GM19328 (cell line): ENCODE data around the gene RALGPS1.

Experiments used
- ATAC-seq: cut with Tn5 transposase; IDR thresholded peaks from one replicate; pipeline ENCODE4 v1.9.1; 2021; ENCODE audit warnings: mild to moderate bottlenecking, moderate library complexity; ENCODE audit not compliant: unreplicated experiment

The RALGPS1 gene

GRCh38 chr9:127199001-127199791 lies 284.6 kb downstream of the RALGPS1 start:
- ATAC-seq: no peak

- no peak for ATAC-seq
Measured at GRCh38 chr9:127200106-127200862, 285.7 kb downstream of the RALGPS1 start.

GRCh38 chr9:127201071-127201541 lies 286.5 kb downstream of the RALGPS1 start:
- no peak for ATAC-seq

- no peak for ATAC-seq
Measured at GRCh38 chr9:127201731-127202130, 287.1 kb downstream of the RALGPS1 start.

DNA sequence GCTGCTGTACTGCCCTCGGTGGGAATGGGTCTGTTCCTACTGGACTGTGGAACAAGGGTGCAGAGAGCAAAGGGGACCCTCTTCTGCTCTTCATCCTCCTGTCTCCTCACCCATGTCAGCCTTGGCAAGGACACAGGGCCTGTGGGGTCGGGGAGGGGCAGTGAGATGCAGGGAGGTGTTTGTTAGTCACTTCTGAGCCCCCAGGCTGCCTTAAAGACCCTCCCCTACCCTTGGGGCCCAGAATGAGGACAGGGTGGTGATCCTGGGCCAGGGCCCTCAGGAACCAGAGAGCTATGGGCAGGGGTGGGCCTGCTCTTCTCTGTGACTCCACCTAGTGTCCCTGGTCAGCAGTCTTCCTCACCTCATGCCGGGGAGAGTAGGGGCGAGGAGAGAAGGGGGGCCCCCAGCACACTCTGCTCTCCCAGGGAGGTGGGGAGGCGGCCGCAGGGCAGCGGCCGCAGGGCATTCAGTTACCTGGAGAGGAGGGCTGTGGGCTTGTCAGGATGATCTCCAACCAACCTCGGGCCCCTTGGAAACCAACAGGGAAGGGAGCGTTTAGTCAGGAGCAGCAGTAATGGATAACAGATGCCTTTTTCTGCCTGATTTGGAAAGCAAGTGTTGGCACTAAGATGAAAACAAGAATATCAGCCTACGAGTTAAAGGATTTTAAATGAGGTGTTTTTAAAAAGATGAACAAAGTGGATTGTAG lies 288.0 kb downstream of the RALGPS1 start:
- ATAC-seq: no peak

DNA sequence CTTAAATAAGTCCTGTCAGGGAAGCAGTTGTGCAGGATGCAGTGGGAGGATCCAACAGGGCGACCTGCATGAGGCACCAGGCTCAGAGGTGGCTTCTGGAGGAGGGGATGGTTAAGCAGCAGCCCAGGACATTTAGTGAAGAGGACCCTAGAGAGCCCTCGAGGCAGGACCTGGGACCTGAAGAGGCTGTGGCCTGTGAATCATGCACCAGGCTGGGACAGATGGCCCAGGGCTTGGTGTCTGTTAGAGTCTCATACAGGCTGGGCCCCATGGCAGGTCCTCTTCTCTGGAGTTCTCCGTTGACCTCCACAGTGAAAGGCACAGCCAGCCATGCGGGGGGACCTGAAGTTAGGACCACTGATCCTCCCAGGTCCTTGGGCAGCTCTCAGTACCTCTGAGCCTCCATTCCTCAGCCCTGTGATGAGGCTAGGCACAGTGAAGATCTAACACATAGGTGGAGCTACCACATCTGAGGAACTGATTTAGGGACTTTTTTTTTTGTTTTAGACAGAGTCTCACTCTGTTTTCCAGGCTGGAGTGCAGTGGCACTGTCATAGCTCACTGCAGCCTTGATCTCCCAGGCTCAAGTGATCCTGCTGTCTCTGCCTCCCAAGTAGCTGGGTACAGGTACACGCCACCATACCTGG lies 289.2 kb downstream of the RALGPS1 start:
- no peak for ATAC-seq

GRCh38 chr9:127204771-127205470 lies 290.3 kb downstream of the RALGPS1 start:
- ATAC-seq: no peak

GRCh38 chr9:127205952-127206351 lies 291.4 kb downstream of the RALGPS1 start:
- ATAC-seq: no peak

- no peak for ATAC-seq
Measured at GRCh38 chr9:127206666-127207065, 292.1 kb downstream of the RALGPS1 start.

DNA sequence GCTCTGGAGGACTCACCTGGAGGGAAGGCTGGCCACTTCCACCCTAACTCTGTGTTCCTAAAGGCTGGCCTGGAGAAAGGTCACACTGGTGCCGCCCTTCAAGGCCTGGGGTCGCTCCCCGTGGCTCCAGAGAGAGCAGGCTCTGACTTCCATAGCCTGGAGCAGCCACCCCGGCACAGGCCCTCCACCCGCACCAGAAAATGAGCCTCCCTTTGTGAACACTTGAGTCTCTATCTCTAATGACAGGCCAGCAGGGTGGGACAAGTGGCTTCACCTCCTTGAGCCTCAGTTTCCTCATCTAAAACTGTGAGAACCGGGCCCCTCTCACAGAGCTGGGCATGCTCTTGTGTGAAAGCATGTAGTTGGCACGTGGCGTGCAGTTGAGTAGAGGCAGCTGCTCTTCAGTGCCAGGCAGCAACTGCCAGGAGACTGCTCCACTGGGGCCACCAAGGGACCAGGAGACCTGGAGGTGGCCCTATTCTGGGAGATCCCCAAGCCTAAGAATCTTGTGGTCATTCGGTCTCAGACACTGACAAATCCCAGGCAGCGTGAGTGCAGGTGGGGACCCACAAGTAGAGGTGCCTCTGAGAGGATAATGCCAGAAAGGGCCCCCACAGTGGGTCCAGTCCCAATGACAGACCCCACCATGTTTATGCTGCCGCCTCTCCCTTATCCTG lies 293.3 kb downstream of the RALGPS1 start:
- ATAC-seq: no peak

DNA sequence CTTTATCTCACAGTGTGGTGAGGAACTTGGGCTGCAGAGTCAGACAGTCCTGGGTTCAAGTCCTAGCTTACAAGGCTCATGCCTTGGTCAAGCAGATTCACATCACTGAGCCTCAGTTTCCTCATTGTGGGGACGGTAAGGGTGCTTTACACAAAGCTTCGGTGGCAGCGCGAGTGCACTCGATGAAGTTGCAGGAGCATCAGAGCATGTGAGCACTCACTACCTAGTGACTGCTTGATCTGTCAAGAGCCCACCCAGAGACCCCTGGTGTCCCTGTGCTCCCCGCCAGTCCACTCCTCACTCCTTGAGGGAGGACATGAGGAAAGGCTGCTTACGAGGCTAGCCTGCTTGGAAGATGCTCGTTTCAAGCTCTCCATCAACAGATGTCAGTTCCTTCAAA lies 293.8 kb downstream of the RALGPS1 start:
- no peak for ATAC-seq

- ATAC-seq: no peak
Measured at GRCh38 chr9:127209220-127209619, 294.6 kb downstream of the RALGPS1 start.

DNA sequence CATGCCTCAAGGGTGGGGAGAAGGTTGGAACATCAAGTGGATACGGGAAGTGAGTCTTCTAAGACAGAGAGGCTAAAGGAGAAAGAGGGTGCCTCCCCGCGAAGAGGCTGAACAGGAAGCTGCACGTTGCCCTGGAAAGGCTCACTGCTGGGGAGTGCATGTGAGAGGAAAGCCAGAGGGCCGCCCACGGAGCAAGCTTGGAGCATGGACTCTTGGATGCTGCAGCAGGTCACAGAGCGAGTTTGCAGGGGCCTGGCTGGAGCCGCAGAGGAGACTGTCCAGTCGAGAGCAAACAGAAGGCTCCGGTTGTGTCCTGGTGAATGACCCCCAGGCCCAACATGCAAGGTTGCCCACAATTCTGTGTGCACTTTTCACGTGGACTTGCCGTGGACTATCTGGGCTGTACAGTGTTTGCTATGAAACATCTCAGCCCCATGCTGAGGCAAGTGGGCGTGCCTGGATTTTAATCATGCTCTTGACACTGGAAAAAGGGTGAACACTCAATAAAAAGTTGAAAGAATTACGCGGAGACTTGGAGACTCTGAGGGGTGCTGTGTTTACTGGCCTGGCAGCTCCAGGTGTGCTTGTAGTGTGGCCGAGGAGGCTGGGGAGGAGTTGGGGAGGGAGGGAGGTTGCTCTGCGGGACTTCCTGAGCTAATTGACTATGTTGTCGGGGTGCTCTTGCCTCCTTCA lies 295.5 kb downstream of the RALGPS1 start:
- ATAC-seq: no peak

DNA sequence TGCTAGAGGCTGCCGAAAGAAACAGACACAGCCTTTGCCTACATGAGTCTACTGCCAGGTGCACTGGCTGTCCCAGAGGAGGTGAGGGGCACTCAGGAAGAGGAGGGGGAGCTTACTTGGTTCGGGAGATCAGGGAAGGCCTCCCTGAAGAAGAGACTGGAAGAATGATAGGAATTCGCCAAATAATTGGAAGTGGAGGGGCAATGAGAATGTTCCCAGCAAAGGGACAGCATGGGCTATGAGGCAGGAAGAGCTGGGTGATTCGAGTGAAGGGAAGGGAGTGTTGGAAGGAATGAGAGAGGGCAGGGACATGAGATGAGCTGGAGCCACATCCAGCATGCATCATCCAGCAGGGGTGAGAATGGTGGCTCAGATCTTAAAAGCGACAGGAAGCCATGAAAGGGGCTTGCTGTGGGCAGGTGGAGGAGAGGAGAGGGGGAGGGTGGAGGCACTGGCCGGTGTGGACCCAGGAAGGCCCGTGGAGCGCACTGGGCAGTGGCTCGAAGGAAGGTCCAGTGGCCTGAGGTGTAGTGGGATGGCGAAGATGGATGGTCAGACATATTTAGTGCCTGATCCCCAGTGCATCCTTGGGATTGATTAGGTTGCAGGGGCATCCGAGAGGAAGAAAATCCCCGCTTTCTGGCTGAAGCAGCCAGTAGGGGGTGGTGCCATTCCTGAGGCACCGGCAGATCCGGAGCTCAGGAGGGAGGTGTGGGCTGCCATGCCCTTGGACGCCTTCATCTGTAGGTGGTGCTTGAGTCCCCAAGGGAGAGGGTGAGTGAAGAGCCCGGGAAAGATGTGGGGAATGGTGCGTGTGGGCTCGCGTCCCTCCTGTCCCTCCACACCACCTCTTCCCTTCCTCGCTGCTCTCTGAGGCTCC lies 296.5 kb downstream of the RALGPS1 start:
- no peak for ATAC-seq

- no peak for ATAC-seq
Measured at GRCh38 chr9:127211983-127212382, 297.4 kb downstream of the RALGPS1 start.

DNA sequence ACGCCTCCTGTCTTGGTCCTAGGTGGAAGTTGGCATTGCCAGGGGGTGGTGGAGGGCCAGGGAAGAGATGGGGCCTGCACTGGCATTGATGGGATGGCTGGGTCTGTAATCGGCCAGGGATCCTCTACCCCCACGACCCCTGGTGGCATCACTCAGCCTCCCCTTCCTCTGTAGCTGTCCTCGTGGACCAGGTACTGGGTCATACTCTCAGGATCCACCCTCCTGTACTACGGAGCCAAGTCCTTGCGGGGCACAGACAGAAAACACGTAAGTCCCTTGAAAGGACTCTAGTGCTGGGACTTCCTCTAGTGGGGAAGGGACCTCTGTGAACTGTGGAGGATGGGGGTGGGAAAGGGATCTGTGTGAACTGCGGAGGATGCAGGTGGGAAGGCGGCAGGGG lies 297.9 kb downstream of the RALGPS1 start:
- ATAC-seq: no peak

DNA sequence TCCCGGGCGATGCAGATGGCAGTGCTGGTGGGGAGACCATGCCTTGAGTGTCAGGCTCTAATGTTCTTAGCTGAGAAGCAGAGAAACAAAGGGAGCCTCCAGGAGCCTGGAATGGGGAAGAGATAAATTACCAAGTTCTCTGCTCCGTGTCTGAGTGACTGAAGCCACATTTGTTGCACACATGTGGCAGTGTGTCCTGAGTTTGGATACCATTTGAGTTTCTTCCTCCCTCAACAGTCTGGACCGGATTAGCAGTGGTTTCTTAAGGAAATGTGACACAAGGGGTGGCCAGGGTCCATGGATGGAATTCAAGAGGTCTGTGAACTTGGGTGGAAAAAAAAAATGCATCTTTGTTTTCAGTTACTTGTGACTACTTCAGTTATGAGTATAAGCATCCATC lies 299.3 kb downstream of the RALGPS1 start:
- ATAC-seq: no peak
